CD4-positive, CD25-positive, alpha-beta regulatory T cell (primary cell): ENCODE results near the gene MAP3K9. TPM values are rescaled to one million over a fixed set of nuclear protein-coding genes. Genes with fewer than 3 reads are reported as not detected.

Experiments
- ATAC-seq, 2 donors: fragments of 150-1000 bp; cut with Tn5 transposase; one replicate each; pipeline ENCODE4 v1.10.0; 2021; ENCODE audit warnings: low read depth in 2 of 2, moderate number of reproducible peaks in 2 of 2, moderate library complexity in 1 of 2
- DNase-seq, 3 donors: peaks; one replicate each; pipeline versions ENCODE4 v3.0.0 to v3.0.0-alpha.2; 2012 to 2022; ENCODE audit warnings: mixed read lengths in 1 of 3
- H3K27ac ChIP-seq: one replicate; pipeline ENCODE4 v1.7.0; 2013; ENCODE audit warnings: mild to moderate bottlenecking, low read length; ENCODE audit not compliant: insufficient read depth, poor library complexity, severe bottlenecking
- H3K27me3 ChIP-seq: one replicate; pipeline ENCODE4 v1.7.0; 2013; ENCODE audit warnings: low read length; ENCODE audit not compliant: control insufficient read depth, insufficient read depth
- H3K36me3 ChIP-seq: one replicate; pipeline ENCODE4 v1.7.0; 2013; ENCODE audit warnings: mild to moderate bottlenecking, low read length, moderate library complexity; ENCODE audit not compliant: control insufficient read depth, insufficient read depth
- H3K4me1 ChIP-seq: 2 replicates; pipeline ENCODE4 v1.7.0; 2013; ENCODE audit warnings: mild to moderate bottlenecking, low read length; ENCODE audit not compliant: insufficient read depth, control insufficient read depth, poor library complexity, severe bottlenecking
- H3K4me3 ChIP-seq: one replicate; pipeline ENCODE4 v1.7.0; 2013; ENCODE audit warnings: low read depth, mild to moderate bottlenecking, low read length, moderate library complexity
- H3K9me3 ChIP-seq, 2 experiments: 1 replicate in 1 of 2; 2 replicates in 1 of 2; pipeline ENCODE4 v1.7.0; 2013; ENCODE audit warnings: low read length in 2 of 2, mild to moderate bottlenecking in 1 of 2, moderate library complexity in 1 of 2; ENCODE audit not compliant: control insufficient read depth in 2 of 2
- H3K27ac Mint-ChIP-seq, 3 donors: one replicate each; pipeline ENCODE4 v1.8.0; 2020 to 2022; ENCODE audit warnings: mild to moderate bottlenecking in 3 of 3, mixed read lengths in 3 of 3, moderate library complexity in 2 of 3
- H3K27me3 Mint-ChIP-seq: one replicate; pipeline ENCODE4 v1.8.0; 2022; ENCODE audit warnings: mild to moderate bottlenecking, mixed read lengths
- H3K36me3 Mint-ChIP-seq: one replicate; pipeline ENCODE4 v1.8.0; 2020; ENCODE audit warnings: mixed read lengths
- H3K4me1 Mint-ChIP-seq, 4 donors: one replicate each; pipeline ENCODE4 v1.8.0; 2020 to 2022; ENCODE audit warnings: mixed read lengths in 4 of 4, mild to moderate bottlenecking in 1 of 4
- H3K4me3 Mint-ChIP-seq, 4 donors: one replicate each; pipeline ENCODE4 v1.8.0; 2020 to 2022; ENCODE audit warnings: mild to moderate bottlenecking in 4 of 4, mixed read lengths in 4 of 4, moderate library complexity in 3 of 4
- H3K9me3 Mint-ChIP-seq, 7 donors: one replicate each; pipeline ENCODE4 v1.8.0; 2020 to 2022; ENCODE audit warnings: mixed read lengths in 7 of 7, mild to moderate bottlenecking in 3 of 7, moderate library complexity in 2 of 7
- polyA plus RNA-seq, 4 donors: library from polyadenylated mRNA; unstranded; fragments of 300-500 nt; fragmentation: Illumina TruSeq; gene quantifications; one replicate each; pipeline ENCODE4 v1.2.3, GENCODE V29; 2021
- total RNA-seq: library from RNA; stranded (reverse); gene quantifications from one replicate; pipeline ENCODE4 v1.2.3, GENCODE V29; 2022

Gene MAP3K9
- total and polyA plus RNA-seq, 5 donors from 2014 or later = 1.1 to 15.7 (median 1.4) TPM

- Mint-ChIP-seq H3K27me3 (peaks cover 7% of the 10 kb centered on the region), H3K36me3 (no peaks in the 10 kb centered on the region), H3K9me3 (peaks cover 0 to 1% (median 0%) of the 10 kb centered on the region in 7 donors), H3K4me1 (peaks cover 0 to 6% (median under 1%) of the 10 kb centered on the region in 4 donors), H3K4me3 (no peak overlapping the region), H3K27ac (peak overlapping the region in 2 of 3 donors; percentile 32 to 74)
- ATAC-seq (no peak), DNase-seq (no peak)
- no peaks in the 10 kb centered on the region for H3K36me3 ChIP-seq
- no peaks in the 10 kb centered on the region for H3K4me1 ChIP-seq
- no peak overlapping the region for H3K4me3 ChIP-seq
- H3K9me3 ChIP-seq = no peaks in the 10 kb centered on the region
- H3K27me3 ChIP-seq = peaks cover 6% of the 10 kb centered on the region
- no peak overlapping the region for H3K27ac ChIP-seq
Measured at GRCh38 chr14:70828188-70828587, 18.9 kb upstream of the MAP3K9 start.

- Histone ChIP-seq H3K36me3 (no peaks in the 10 kb centered on the region), H3K27ac (no peak overlapping the region), H3K27me3 (peaks cover 9% of the 10 kb centered on the region), H3K4me1 (peaks cover 2% of the 10 kb centered on the region), H3K4me3 (no peak overlapping the region), H3K9me3 (no peaks in the 10 kb centered on the region)
- ATAC-seq (no peak), DNase-seq (no peak)
- Mint-ChIP-seq H3K4me1 (peaks cover 0 to 10% (median 4%) of the 10 kb centered on the region in 4 donors), H3K27me3 (peaks cover 11% of the 10 kb centered on the region), H3K9me3 (peaks cover 0 to 1% (median 0%) of the 10 kb centered on the region in 7 donors), H3K27ac (peak overlapping the region in 2 of 3 donors; percentile 32 to 74), H3K36me3 (no peaks in the 10 kb centered on the region), H3K4me3 (no peak overlapping the region)
Measured at GRCh38 chr14:70827752-70828151, 18.4 kb upstream of the MAP3K9 start.

GRCh38 chr14:70827347-70827746 is 18.0 kb upstream of the MAP3K9 start:
- no peaks in the 10 kb centered on the region for H3K36me3 Mint-ChIP-seq
- Histone ChIP-seq H3K36me3 (no peaks in the 10 kb centered on the region), H3K27me3 (peaks cover 9% of the 10 kb centered on the region), H3K4me3 (no peak overlapping the region), H3K9me3 (no peaks in the 10 kb centered on the region), H3K27ac (no peak overlapping the region), H3K4me1 (peaks cover 6% of the 10 kb centered on the region)
- H3K27ac Mint-ChIP-seq = no peak overlapping the region
- peaks cover 0 to 12% (median 5%) of the 10 kb centered on the region in 4 donors for H3K4me1 Mint-ChIP-seq
- ATAC-seq (no peak), DNase-seq (no peak)
- H3K9me3 Mint-ChIP-seq = peaks cover 0 to 1% (median 0%) of the 10 kb centered on the region in 7 donors
- H3K4me3 Mint-ChIP-seq = no peak overlapping the region
- H3K27me3 Mint-ChIP-seq = peaks cover 12% of the 10 kb centered on the region

- Histone ChIP-seq H3K27me3 (peaks cover 15% of the 10 kb centered on the region), H3K36me3 (no peaks in the 10 kb centered on the region), H3K9me3 (no peaks in the 10 kb centered on the region), H3K4me1 (peaks cover 18% of the 10 kb centered on the region), H3K4me3 (no peak overlapping the region), H3K27ac (no peak overlapping the region)
- peaks cover 0 to 1% (median 0%) of the 10 kb centered on the region in 7 donors for H3K9me3 Mint-ChIP-seq
- peak overlapping the region in 1 of 3 donors; percentile 60 for H3K27ac Mint-ChIP-seq
- ATAC-seq (no peak), DNase-seq (no peak)
- no peaks in the 10 kb centered on the region for H3K36me3 Mint-ChIP-seq
- peaks cover 28% of the 10 kb centered on the region for H3K27me3 Mint-ChIP-seq
- peaks cover 0 to 17% (median 7%) of the 10 kb centered on the region in 4 donors for H3K4me1 Mint-ChIP-seq
- H3K4me3 Mint-ChIP-seq = peak overlapping the region; percentile 84 to 95 (median 88)
Measured at GRCh38 chr14:70823281-70823680, 14.0 kb upstream of the MAP3K9 start.

- DNase-seq (no peak), ATAC-seq (no peak)
- Histone ChIP-seq H3K4me1 (peaks cover 18% of the 10 kb centered on the region), H3K9me3 (no peaks in the 10 kb centered on the region), H3K27ac (no peak overlapping the region), H3K4me3 (peak overlapping the region; percentile 37), H3K36me3 (no peaks in the 10 kb centered on the region), H3K27me3 (peaks cover 15% of the 10 kb centered on the region)
- peaks cover 4 to 22% (median 11%) of the 10 kb centered on the region in 4 donors for H3K4me1 Mint-ChIP-seq
- peaks cover 0 to 1% (median 0%) of the 10 kb centered on the region in 7 donors for H3K9me3 Mint-ChIP-seq
- peak overlapping the region in 1 of 3 donors; percentile 60 for H3K27ac Mint-ChIP-seq
- no peaks in the 10 kb centered on the region for H3K36me3 Mint-ChIP-seq
- H3K4me3 Mint-ChIP-seq = peak overlapping the region; percentile 84 to 95 (median 88)
- peaks cover 32% of the 10 kb centered on the region for H3K27me3 Mint-ChIP-seq
Measured at GRCh38 chr14:70822530-70823185, 13.3 kb upstream of the MAP3K9 start.

GRCh38 chr14:70821584-70822529 is 12.5 kb upstream of the MAP3K9 start:
- no peak overlapping the region for H3K27ac ChIP-seq
- peak overlapping the region in 1 of 3 donors; percentile 56 for H3K27ac Mint-ChIP-seq

GRCh38 chr14:70816525-70816924 is 7.2 kb upstream of the MAP3K9 start:
- no peak for DNase-seq
- Histone ChIP-seq H3K4me1 (peaks cover 5% of the 10 kb centered on the region), H3K36me3 (no peaks in the 10 kb centered on the region), H3K4me3 (no peak overlapping the region), H3K9me3 (no peaks in the 10 kb centered on the region), H3K27ac (no peak overlapping the region), H3K27me3 (peaks cover 6% of the 10 kb centered on the region)
- peaks cover 7 to 15% (median 9%) of the 10 kb centered on the region in 4 donors for H3K4me1 Mint-ChIP-seq
- no peaks in the 10 kb centered on the region for H3K36me3 Mint-ChIP-seq
- no peaks in the 10 kb centered on the region for H3K9me3 Mint-ChIP-seq
- no peak overlapping the region for H3K27ac Mint-ChIP-seq
- ATAC-seq = no peak
- H3K4me3 Mint-ChIP-seq = no peak overlapping the region
- peaks cover 23% of the 10 kb centered on the region for H3K27me3 Mint-ChIP-seq

More at GRCh38 chr14:70821584-70822529, 12.5 kb upstream of the MAP3K9 start:
- Mint-ChIP-seq H3K27me3 (peaks cover 35% of the 10 kb centered on the region), H3K9me3 (peaks cover 0 to 1% (median 0%) of the 10 kb centered on the region in 7 donors), H3K36me3 (no peaks in the 10 kb centered on the region), H3K4me1 (peaks cover 7 to 27% (median 14%) of the 10 kb centered on the region in 4 donors), H3K4me3 (peak overlapping the region; percentile 84 to 88 (median 86))
- peak overlapping the region; percentile 37 for H3K4me3 ChIP-seq
- no peaks in the 10 kb centered on the region for H3K36me3 ChIP-seq
- ATAC-seq (peak; percentile 11 to 15), DNase-seq (peak; percentile 44 to 54 (median 45))
- peaks cover 15% of the 10 kb centered on the region for H3K27me3 ChIP-seq
- peaks cover 18% of the 10 kb centered on the region for H3K4me1 ChIP-seq
- no peaks in the 10 kb centered on the region for H3K9me3 ChIP-seq
